GM18861 (cell line): ENCODE results near the gene ZFYVE26.
"Not testable (repeated sequence)": the region's sequence is repeated elsewhere in the genome, so short reads cannot be mapped to it uniquely, and the experiment has no call there.

Source experiments
- ATAC-seq: cut with Tn5 transposase; IDR thresholded peaks from one replicate; pipeline ENCODE4 v1.9.1; 2021; ENCODE audit not compliant: unreplicated experiment

ZFYVE26 gene

DNA sequence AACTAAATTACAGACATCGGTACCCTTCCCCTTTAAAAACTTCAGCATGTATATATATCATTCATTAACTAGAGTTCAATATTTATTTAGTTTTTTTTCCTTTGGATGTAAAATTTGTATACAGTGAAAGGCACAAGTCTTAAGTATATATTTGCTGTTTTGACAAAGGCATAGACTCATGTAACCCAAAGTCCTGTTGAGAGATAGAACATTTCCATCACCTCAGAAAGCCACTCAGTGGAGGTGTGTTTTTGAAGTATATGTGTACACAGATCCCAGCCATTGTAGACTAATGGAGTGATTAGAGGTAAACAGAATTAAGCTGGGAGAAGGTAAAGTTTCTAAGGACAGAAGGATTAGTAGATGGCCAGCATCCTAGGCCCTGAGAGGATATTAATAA, 99.3 kb downstream of the ZFYVE26 start:
- no peak for ATAC-seq

DNA sequence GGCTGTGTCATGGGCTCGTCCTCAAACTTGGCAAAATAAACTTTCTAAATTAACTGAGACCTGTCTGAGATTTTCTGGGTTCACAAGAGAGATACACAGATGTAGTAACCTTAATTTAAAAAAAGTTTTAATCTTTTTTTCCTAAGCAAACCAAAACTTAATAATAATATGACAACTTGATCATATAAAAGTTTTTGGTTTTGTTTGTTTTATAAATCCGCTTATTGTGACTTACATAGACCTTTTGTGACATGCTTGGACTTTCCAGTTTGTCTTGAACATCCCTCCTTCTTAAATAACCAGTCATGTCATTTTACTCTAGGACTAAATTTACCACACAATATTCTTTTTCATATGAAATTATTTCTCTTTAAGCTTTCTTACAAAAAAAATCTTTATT, 106.2 kb downstream of the ZFYVE26 start:
- no peak for ATAC-seq

DNA sequence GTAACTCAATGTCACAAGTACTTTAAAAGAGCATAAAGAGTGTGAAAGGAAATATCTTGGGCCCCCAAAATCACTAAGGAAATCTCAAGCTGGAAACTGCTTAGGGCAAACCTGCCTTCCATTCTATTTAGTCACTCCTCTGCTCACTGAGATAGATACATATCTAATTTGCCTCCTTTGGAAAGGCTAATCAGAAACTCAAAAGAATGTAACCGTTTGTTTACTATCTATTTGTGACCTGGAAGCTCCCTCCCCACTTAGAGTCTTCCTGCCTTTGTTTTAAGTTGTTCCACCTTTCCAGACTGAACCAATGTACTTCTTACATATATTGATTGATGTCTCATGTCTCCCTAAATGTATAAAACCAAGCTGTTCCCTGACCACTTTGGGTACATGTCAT, 106.6 kb downstream of the ZFYVE26 start:
- not testable (repeated sequence) for ATAC-seq

DNA sequence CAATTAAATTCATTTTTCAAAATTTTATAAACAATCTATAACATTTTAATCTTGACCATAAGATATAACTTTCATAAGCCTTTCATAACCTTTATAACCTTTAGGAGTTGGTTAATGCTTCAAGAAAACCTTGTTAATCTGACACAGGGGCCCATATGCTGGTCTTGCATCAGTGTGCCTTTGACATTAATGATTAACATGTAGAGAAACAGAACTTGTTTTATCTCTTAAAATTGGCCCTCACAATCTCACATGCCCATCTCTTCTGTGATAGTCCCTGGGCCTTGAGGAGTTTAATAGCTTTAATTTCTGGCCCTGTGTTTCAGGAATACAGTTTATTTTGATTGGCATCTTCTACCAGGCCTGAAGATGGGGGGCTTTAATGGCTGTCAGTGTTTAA, 107.0 kb downstream of the ZFYVE26 start:
- ATAC-seq: not testable (repeated sequence)

DNA sequence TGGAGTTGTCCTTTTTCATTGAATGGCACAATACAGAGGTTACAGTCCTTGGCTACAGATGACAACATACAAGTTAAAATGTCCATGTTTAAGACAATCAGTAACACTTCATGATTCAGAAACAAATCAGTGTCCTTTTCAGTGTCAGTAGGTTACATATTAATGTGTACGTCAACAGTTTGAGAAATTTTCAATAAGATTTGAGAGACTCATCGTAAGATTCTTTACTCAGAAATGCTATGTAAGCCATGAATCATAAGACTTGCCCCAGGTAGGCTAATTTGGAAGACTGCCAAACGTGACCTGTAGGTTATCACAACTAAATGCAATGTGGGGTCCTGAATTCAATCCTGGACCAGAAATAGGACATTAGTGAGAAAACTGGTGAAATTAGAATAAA, 111.2 kb downstream of the ZFYVE26 start:
- ATAC-seq: no peak

DNA sequence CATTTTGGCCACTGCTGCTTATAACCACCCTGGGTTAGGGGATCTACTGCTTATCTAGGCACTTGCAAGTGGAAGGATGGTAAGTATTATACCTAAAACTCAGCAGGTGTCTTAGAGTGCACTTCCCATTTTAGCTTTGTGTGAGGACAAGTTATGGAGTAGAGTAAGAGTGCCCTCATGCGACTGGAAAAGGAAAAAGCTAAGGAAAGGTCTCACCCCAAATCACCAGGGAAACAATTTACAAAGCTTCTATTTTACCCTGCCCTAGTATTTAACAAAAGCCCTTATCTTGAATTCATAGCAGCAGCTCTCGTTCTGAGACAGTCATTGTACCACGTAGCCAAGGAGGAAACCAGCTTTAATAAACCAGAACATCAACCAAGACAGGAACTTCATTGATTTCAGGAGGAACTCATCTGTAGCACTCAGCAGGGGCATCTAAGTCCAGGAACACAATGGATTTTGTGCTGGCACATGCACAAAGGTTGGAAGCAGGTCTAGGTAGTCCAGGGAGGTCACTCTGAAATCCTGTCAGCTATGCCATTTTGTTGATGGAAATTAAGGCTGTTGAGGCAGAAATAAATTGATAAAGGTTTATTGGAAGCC, 111.8 kb downstream of the ZFYVE26 start:
- ATAC-seq: no peak

DNA sequence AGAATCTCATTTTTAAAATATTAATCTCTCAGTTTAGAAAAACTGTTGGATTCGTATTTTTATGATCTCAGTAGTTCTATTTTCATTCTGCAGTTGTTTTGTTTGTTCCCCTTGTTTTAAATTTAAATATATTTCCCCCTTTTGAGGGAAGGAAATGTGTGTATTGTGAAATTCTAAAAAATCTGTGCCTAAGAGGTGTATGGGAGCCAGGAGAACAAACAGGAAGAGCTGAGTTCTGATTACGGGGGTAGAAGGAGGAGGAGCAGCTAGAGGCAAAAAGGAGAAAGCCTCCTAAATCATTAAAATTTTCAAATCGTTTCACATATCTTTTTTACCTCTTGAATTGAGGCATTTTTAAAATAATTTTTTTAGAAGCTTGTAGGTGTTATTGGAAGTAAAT, 112.4 kb downstream of the ZFYVE26 start:
- no peak for ATAC-seq

DNA sequence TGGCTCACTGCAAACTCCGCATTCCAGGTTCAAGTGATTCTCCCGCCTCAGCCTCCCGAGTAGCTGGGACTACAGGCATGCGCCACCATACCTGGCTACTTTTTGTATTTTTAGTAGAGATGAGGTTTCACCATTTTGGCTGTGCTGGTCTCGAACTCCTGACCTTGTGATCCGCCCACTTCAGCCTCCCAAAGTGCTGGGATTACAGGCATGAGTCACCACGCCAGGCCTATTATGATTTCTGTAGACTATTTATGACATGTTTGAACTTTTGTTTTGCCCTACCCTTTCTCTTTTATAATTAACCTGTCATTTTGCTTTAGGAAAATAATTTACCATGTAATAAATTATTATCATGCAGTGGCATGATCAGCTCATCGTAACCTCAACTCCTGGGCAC, 114.9 kb downstream of the ZFYVE26 start, which contains the start of gene RDH12:
TSS of gene RDH12 (plus strand) at position 395 of the 400 bp plus-strand sequence. CDS start 20,757 bp downstream, outside the sequence.
- not testable (repeated sequence) for ATAC-seq

DNA sequence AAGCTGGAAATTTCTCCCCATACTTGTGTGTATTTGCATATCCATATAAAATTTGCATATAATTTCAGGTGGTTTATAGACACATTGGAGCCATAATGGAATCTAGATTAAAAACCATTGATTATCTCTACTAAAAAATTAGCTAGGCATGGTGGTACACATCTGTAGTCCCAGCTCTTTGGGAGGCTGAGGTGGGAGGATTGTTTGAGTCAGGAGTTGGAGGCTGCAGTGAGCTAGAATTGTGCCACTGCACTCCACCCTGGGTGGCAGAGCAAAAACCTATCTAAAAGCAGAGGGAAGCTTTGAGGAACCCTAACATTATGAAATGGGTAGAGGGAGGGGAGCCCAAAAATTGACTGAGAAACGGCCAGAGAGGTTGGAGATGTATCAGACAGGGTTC, 118.2 kb downstream of the ZFYVE26 start:
- no peak for ATAC-seq

DNA sequence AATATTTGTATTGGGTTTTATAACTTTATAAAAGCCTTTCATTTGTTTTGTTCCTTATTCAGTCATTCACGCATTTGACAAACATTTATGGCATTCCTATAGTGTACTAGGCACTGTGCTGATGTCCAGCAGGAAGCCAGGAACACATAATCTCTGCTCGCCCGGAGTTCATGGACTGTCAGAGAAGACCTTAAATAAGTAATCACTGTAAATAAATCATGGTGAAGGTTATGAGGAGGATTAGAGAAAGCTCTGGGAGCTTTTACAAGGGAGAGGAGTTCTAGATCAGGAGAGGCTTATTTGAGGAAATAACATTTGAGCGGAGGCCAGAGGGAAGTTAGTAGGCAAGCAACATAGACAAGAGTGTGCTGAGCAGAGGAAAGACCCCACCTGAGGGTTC, 119.4 kb downstream of the ZFYVE26 start:
- ATAC-seq: no peak
